GM18505 (cell line): Measurements from ENCODE around the gene RABGAP1.

Experiments used
- ATAC-seq: cut with Tn5 transposase; IDR thresholded peaks from one replicate; pipeline ENCODE4 v1.9.1; 2021; ENCODE audit not compliant: unreplicated experiment
- POLR2A ChIP-seq: IDR thresholded peaks from 4 replicates; pipeline ENCODE4 v1.6.1; 2011; ENCODE audit warnings: borderline replicate concordance; ENCODE audit not compliant: insufficient read depth, insufficient read length; ENCODE audit errors: extremely low read depth

The RABGAP1 gene

GRCh38 chr9:123073991-123074422 lies 133.2 kb downstream of the RABGAP1 start:
- TF ChIP-seq POLR2A = no peak
- ATAC-seq = no peak

DNA sequence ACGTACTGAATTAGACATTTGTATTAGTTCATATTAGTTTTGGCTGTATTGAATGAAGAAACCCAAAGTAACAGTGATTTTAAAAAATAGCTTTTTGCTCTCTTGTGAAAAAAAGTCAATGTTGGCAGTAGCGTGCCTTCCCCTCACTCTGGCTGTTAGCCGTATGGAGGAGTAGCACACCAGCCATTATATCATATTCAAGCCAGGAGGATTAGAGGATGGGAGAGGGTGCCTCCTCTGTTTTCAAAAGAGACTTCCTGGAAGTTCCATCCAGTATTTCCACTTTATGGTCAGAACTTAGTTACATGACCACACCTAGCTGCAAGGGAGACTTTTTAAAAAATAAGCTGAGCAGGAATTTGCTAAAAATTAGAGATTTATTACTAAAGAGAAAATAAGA lies 133.8 kb downstream of the RABGAP1 start:
- no peak for TF ChIP-seq POLR2A
- no peak for ATAC-seq

DNA sequence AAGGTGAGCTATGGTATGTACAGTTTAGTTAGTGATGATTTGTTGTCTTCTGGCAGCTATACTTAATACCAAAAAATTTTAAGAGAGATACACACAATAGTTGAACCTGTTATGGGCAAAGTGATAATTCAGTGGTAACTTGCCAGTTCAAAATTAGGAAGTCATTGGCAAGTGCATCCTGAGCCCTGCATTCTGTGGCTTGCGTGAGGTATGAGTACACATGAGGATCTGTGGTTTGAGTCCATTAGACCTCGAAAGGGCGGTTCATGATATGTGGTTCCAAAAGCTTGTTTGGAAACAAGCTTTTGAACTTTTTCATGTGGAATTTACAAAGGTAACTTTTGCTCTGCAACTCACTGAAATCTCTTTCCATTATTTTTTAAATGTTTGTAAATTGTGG lies 139.6 kb downstream of the RABGAP1 start:
- TF ChIP-seq POLR2A = no peak
- no peak for ATAC-seq

GRCh38 chr9:123081824-123082223 lies 141.0 kb downstream of the RABGAP1 start:
- no peak for ATAC-seq

GRCh38 chr9:123083680-123084079 lies 142.9 kb downstream of the RABGAP1 start:
- no peak for TF ChIP-seq POLR2A
- no peak for ATAC-seq

More at GRCh38 chr9:123081824-123082223, 141.0 kb downstream of the RABGAP1 start:
- TF ChIP-seq POLR2A = no peak

DNA sequence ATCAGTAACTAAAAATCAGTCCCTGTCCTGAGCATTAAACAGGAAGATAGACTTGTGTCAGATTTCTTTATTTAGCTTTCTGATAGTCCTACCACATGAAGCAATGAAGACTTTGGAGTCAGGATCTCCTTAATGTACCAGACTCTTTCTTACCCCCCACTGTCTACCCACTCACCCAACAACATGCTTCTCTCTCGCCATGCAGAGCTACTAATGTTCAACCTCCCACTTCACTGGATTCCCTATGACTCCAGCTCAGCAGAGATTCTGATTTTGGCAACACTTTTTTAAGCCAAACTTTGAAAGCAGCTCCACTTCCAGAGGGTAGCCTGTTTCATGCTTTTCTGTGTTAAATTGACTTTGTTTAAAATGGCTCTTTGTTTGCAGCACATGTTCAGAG lies 143.4 kb downstream of the RABGAP1 start:
- no peak for TF ChIP-seq POLR2A
- no peak for ATAC-seq

- ATAC-seq = no peak
- no peak for TF ChIP-seq POLR2A
Observed at GRCh38 chr9:123085916-123086315, 145.1 kb downstream of the RABGAP1 start.

- no peak for TF ChIP-seq POLR2A
- no peak for ATAC-seq
Observed at GRCh38 chr9:123087359-123087888, 146.6 kb downstream of the RABGAP1 start.

DNA sequence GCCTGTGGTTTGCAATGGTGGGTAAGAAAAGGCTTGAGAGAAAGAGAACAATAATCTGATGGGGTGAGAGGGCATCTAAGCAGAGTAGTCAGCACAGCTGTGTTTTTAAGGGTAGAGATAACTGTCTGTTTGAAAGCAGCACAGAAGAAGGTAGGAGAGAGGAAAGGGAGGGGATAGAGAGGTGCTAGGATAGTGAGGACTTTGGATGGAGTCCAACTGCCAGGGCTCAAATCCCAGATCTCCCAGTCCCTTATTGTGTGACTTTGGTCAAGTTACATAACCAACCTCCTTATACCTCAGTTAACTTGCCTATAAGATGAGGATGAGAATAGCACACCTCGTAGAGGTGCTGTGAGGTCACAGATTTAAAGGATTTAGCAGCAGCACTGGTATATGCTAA lies 148.2 kb downstream of the RABGAP1 start:
- TF ChIP-seq POLR2A = no peak

GRCh38 chr9:123089790-123090189 lies 149.0 kb downstream of the RABGAP1 start:
- no peak for TF ChIP-seq POLR2A
- no peak for ATAC-seq

More for the DNA sequence above, 148.2 kb downstream of the RABGAP1 start:
- no peak for ATAC-seq

- ATAC-seq = no peak
- no peak for TF ChIP-seq POLR2A
Observed at GRCh38 chr9:123090198-123090896, 149.5 kb downstream of the RABGAP1 start.

GRCh38 chr9:123090956-123091355 lies 150.1 kb downstream of the RABGAP1 start:
- ATAC-seq = no peak
- TF ChIP-seq POLR2A = no peak

DNA sequence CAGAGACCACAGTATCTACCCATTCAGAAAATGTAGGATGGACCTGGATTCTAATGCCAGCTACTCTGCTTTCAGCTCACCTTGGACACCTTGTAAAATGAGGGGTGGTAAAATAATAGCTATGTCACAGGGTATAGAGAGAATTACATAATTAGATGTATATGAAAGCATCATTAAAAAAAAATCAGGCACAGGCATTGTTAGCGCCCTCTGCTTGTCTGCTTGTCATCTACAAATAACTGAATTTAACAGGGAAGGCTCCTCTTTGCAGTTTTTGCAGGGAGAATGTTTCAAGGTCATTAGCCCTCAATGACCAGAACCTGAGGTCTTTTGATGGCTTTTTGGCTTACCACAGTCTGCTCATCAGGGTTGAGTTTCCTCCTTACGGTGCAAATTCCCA lies 150.6 kb downstream of the RABGAP1 start:
- no peak for TF ChIP-seq POLR2A
- no peak for ATAC-seq

DNA sequence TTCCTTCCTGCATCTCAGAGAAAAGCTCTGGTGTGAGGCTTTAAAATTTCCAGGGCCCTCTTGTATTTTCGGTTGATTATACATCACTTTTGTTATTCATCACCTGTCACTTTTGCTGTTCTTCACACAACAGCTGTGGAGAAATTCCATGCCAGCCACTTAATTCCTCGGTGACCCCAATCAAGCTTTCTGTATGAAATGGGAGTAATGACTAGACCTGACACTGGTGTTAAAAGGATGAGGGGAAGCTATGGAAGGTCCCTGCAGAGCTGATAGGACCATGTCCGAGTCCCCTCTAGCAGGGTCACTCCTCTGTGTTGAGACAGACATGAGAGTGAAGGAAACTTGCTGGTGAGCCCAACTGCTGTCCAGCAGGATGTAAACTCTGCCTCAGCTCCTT lies 152.3 kb downstream of the RABGAP1 start:
- TF ChIP-seq POLR2A = no peak
- no peak for ATAC-seq
